KMS-11 (cell line): ENCODE results near the gene FREM2.

Source experiments
- H2AFZ ChIP-seq: fragments of 200-600 bp; sonication (generic); 2 replicates; pipeline ENCODE4 v1.6.1; 2016; ENCODE audit warnings: antibody characterized with exemption, mixed run types, low read depth
- H3K27ac ChIP-seq: fragments of 200-600 bp; sonication (generic); 2 replicates; pipeline ENCODE4 v1.6.1; 2016; ENCODE audit warnings: mild to moderate bottlenecking, mixed run types
- H3K27me3 ChIP-seq: fragments of 200-600 bp; sonication (generic); 2 replicates; pipeline ENCODE4 v1.6.1; 2017; ENCODE audit warnings: mild to moderate bottlenecking, low read depth, mixed run types, moderate library complexity; ENCODE audit not compliant: insufficient read depth
- H3K36me3 ChIP-seq: fragments of 200-600 bp; sonication (generic); 2 replicates; pipeline ENCODE4 v1.6.1; 2017; ENCODE audit warnings: mild to moderate bottlenecking, mixed run types; ENCODE audit not compliant: insufficient read depth
- H3K4me1 ChIP-seq: fragments of 200-600 bp; sonication (generic); 2 replicates; pipeline ENCODE4 v1.6.1; 2016; ENCODE audit warnings: mild to moderate bottlenecking, low read depth, mixed run types; ENCODE audit not compliant: poor library complexity, severe bottlenecking
- H3K4me2 ChIP-seq: fragments of 200-600 bp; sonication (generic); 2 replicates; pipeline ENCODE4 v1.7.0; 2016; ENCODE audit warnings: mild to moderate bottlenecking, mixed run types
- H3K4me3 ChIP-seq: fragments of 200-600 bp; sonication (generic); IDR thresholded peaks from 2 replicates; pipeline ENCODE4 v1.6.1; 2017; ENCODE audit warnings: low read depth, low read length, mixed read lengths; ENCODE audit not compliant: insufficient read depth
- H3K79me2 ChIP-seq: fragments of 200-600 bp; sonication (generic); 2 replicates; pipeline ENCODE4 v1.6.1; 2016; ENCODE audit warnings: low read depth, mixed run types; ENCODE audit not compliant: insufficient read depth
- H3K9ac ChIP-seq: fragments of 200-600 bp; sonication (generic); 2 replicates; pipeline ENCODE4 v1.6.1; 2016; ENCODE audit warnings: mild to moderate bottlenecking, mixed run types
- H4K20me1 ChIP-seq: fragments of 200-600 bp; sonication (generic); 2 replicates; pipeline ENCODE4 v1.6.1; 2016; ENCODE audit warnings: mild to moderate bottlenecking, mixed run types; ENCODE audit not compliant: insufficient read depth
- CTCF ChIP-seq: fragments of 200-600 bp; sonication (generic); conservative IDR thresholded peaks from 2 replicates; pipeline ENCODE4 v1.6.1; 2017; ENCODE audit warnings: low read depth, mild to moderate bottlenecking, antibody characterized with exemption, low read length, moderate library complexity, mixed read lengths

Gene FREM2

DNA sequence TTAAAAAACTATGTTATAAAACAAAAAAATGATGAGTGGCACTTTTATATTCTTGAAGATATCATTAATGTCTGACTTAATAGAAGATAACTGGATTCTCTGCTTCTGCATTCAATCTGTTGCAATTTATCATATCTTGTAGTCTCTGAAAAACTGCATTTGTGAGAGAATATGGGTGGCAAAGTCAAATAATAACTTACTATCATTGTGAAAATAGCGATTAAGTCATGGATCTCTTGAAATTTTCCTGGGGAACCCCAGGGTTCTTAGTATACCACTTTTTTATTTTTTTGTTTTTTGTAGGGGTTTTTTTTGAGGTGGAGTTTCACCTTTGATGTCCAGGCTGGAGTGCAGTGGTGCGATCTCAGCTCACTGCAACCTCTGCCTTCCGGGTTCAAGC lies 176.7 kb downstream of the FREM2 start:
- no peaks in the 10 kb centered on the region for H3K4me1 ChIP-seq
- no peak overlapping the region for H3K27ac ChIP-seq
- no peak overlapping the region for H2AFZ ChIP-seq
- H3K36me3 ChIP-seq: no peaks in the 10 kb centered on the region
- no peaks in the 10 kb centered on the region for H3K79me2 ChIP-seq
- H3K27me3 ChIP-seq: no peaks in the 10 kb centered on the region
- no peak overlapping the region for H3K4me2 ChIP-seq
- no peaks in the 10 kb centered on the region for H4K20me1 ChIP-seq
- TF ChIP-seq CTCF: no peak
- H3K9ac ChIP-seq: no peak overlapping the region
- no peak overlapping the region for H3K4me3 ChIP-seq

GRCh38 chr13:38866649-38867048 lies 179.8 kb downstream of the FREM2 start:
- Histone ChIP-seq H3K4me2 (no peak overlapping the region), H2AFZ (no peak overlapping the region), H4K20me1 (no peaks in the 10 kb centered on the region), H3K36me3 (no peaks in the 10 kb centered on the region), H3K9ac (no peak overlapping the region), H3K4me1 (no peaks in the 10 kb centered on the region), H3K79me2 (no peaks in the 10 kb centered on the region), H3K27me3 (no peaks in the 10 kb centered on the region), H3K4me3 (no peak overlapping the region), H3K27ac (no peak overlapping the region)
- no peak for TF ChIP-seq CTCF

DNA sequence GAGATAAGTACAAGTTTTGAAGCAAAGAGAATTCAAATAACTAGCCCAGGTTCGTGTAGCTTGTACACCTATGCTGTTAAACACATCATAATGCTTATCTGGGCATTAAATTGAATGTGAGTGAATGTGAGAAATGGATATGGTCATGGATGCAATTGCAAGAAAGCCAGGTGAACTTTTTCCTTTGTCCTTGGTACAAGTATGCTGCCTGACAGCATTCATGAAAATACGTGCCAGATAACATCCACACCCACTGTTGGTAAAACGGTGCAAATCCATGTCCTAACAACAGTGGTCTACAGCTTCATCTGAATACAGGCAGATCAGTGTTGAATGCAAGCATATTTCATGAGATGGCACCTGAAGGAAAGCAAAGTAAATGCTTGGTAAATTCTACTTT lies 181.5 kb downstream of the FREM2 start:
- Histone ChIP-seq H3K4me3 (no peak overlapping the region), H3K4me2 (no peak overlapping the region), H4K20me1 (no peaks in the 10 kb centered on the region), H2AFZ (no peak overlapping the region), H3K4me1 (no peaks in the 10 kb centered on the region), H3K27me3 (no peaks in the 10 kb centered on the region), H3K27ac (no peak overlapping the region), H3K79me2 (no peaks in the 10 kb centered on the region), H3K36me3 (no peaks in the 10 kb centered on the region), H3K9ac (no peak overlapping the region)
- no peak for TF ChIP-seq CTCF

DNA sequence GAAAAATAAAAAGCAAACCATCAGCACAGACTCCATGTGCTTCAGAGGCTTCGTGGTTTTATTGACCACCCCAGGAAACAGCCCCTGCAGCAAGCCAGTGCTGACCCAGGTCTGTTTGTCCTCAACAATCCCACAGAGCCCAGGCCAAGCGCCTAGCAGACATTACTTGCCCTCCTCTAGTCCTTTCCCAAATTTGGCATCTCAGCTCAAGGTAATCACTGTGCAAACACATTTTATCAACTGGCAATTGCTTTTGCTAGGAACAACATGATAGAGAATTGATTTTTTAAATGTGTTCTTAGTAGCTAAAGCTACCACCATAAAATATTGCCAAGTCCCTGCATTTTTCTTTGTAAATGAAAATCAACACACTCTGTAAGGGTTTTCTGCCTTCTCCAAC lies 182.0 kb downstream of the FREM2 start:
- Histone ChIP-seq H3K27me3 (no peaks in the 10 kb centered on the region), H3K4me2 (no peak overlapping the region), H2AFZ (no peak overlapping the region), H4K20me1 (no peaks in the 10 kb centered on the region), H3K4me1 (no peaks in the 10 kb centered on the region), H3K9ac (no peak overlapping the region), H3K4me3 (no peak overlapping the region), H3K36me3 (no peaks in the 10 kb centered on the region), H3K79me2 (no peaks in the 10 kb centered on the region), H3K27ac (no peak overlapping the region)
- no peak for TF ChIP-seq CTCF

DNA sequence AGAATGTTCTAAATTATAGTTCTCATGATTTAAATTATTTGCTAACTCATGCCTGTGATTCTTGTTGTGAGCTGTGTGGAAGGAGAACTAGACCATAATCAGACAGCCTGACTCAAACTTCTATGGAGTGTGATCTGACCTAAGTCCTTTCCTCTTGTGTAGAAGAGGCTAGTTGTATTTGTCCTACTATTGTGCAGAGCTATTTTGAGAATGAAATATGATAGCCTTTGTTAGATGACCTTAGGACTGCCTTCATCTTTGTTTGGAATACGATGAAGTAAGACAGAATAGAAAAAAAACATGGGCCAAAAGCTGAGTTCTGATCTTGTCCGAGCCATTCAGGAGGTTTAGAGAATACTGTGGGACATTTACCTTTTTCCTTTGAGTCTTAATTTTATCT lies 184.4 kb downstream of the FREM2 start:
- Histone ChIP-seq H3K9ac (no peak overlapping the region), H3K27me3 (no peaks in the 10 kb centered on the region), H3K4me3 (no peak overlapping the region), H3K4me1 (no peaks in the 10 kb centered on the region), H3K4me2 (no peak overlapping the region), H3K36me3 (no peaks in the 10 kb centered on the region), H4K20me1 (no peaks in the 10 kb centered on the region), H2AFZ (no peak overlapping the region), H3K79me2 (no peaks in the 10 kb centered on the region), H3K27ac (no peak overlapping the region)
- no peak for TF ChIP-seq CTCF
